Neural cell (in vitro differentiated cells): ENCODE data around the gene SPX. TPM values are rescaled to one million over a fixed set of nuclear protein-coding genes. Genes with fewer than 3 reads are reported as not detected.

Experiments
- H2AFZ ChIP-seq: fragments of 200-600, 300-800 bp; sonication (generic), shearing (Covaris generic); 2 replicates; pipeline ENCODE4 v1.6.0; 2014; ENCODE audit warnings: low read depth, mild to moderate bottlenecking, antibody characterized with exemption, low read length, moderate library complexity
- H3F3A ChIP-seq: fragments of 200-600 bp; shearing (Covaris generic); 2 replicates; pipeline ENCODE4 v1.6.1; 2016; ENCODE audit warnings: mild to moderate bottlenecking, moderate library complexity, mixed read lengths, antibody characterized with exemption, low read length; ENCODE audit not compliant: insufficient read depth, poor library complexity, severe bottlenecking
- H3K27ac ChIP-seq: fragments of 200-600, 300-800 bp; sonication (generic), shearing (Covaris generic); 2 replicates; pipeline ENCODE4 v1.5.1; 2014; ENCODE audit warnings: mild to moderate bottlenecking, low read length, moderate library complexity
- H3K27me3 ChIP-seq: fragments of 300-800, 200-600 bp; sonication (generic), shearing (Covaris generic); 2 replicates; pipeline ENCODE4 v1.6.0; 2014; ENCODE audit warnings: mild to moderate bottlenecking, low read depth, low read length, moderate library complexity; ENCODE audit not compliant: insufficient read depth
- H3K36me3 ChIP-seq: fragments of 300-800, 200-600 bp; sonication (generic), shearing (Covaris generic); 2 replicates; pipeline ENCODE4 v1.5.1; 2014; ENCODE audit warnings: mild to moderate bottlenecking, antibody characterized with exemption, low read length, moderate library complexity; ENCODE audit not compliant: insufficient read depth
- H3K4me2 ChIP-seq: fragments of 300-800, 200-600 bp; sonication (generic), shearing (Covaris generic); 2 replicates; pipeline ENCODE4 v1.6.0; 2014; ENCODE audit warnings: mild to moderate bottlenecking, low read length
- H3K4me3 ChIP-seq: fragments of 300-800, 200-600 bp; sonication (generic), shearing (Covaris generic); 2 replicates; pipeline ENCODE4 v1.5.1; 2014; ENCODE audit warnings: mild to moderate bottlenecking, low read length, moderate library complexity
- H3K79me2 ChIP-seq: fragments of 200-600 bp; shearing (Covaris generic); replicated peaks from 2 replicates; pipeline ENCODE4 v1.6.0; 2014; ENCODE audit warnings: mild to moderate bottlenecking, low read length, moderate library complexity; ENCODE audit not compliant: insufficient read depth
- H3K9ac ChIP-seq: fragments of 300-800, 200-600 bp; sonication (generic), shearing (Covaris generic); 2 replicates; pipeline ENCODE4 v1.6.1; 2016; ENCODE audit warnings: mild to moderate bottlenecking, low read length, mixed read lengths
- H3K9me2 ChIP-seq: fragments of 200-600 bp; shearing (Covaris generic); 2 replicates; pipeline ENCODE4 v1.6.1; 2016; ENCODE audit warnings: mild to moderate bottlenecking, low read length, mixed read lengths; ENCODE audit not compliant: insufficient read depth
- H3K9me3 ChIP-seq: fragments of 200-600, 300-800 bp; sonication (generic), shearing (Covaris generic); 2 replicates; pipeline ENCODE4 v1.6.1; 2016; ENCODE audit warnings: mild to moderate bottlenecking, mixed run types, low read length, moderate library complexity, mixed read lengths
- H4K20me1 ChIP-seq: fragments of 200-600 bp; shearing (Covaris generic); 2 replicates; pipeline ENCODE4 v1.6.1; 2016; ENCODE audit warnings: mild to moderate bottlenecking, mixed run types; ENCODE audit not compliant: insufficient read depth
- CTCF ChIP-seq: fragments of 450-650 bp; IDR thresholded peaks from 2 replicates; pipeline ENCODE4 v1.5.1; 2014; ENCODE audit warnings: antibody characterized with exemption, mild to moderate bottlenecking, moderate library complexity; ENCODE audit not compliant: poor library complexity, severe bottlenecking
- EZH2 ChIP-seq: fragments of 200-600, 300-800 bp; shearing (Covaris generic), sonication (generic); IDR thresholded peaks from 2 replicates; pipeline ENCODE4 v1.6.1; 2014; ENCODE audit warnings: antibody characterized with exemption, low read length, borderline replicate concordance, mild to moderate bottlenecking; ENCODE audit not compliant: insufficient read depth, poor library complexity, severe bottlenecking
- POLR2AphosphoS5 ChIP-seq: IDR thresholded peaks from 2 replicates; pipeline ENCODE4 v1.6.1; 2012
- RAD21 ChIP-seq: fragments of 450-650 bp; conservative IDR thresholded peaks from 2 replicates; pipeline ENCODE4 v1.6.1; 2014; ENCODE audit warnings: antibody characterized with exemption, mild to moderate bottlenecking, moderate library complexity
- REST ChIP-seq: IDR thresholded peaks from 2 replicates; pipeline ENCODE4 v1.6.1; 2012; ENCODE audit warnings: borderline replicate concordance
- SMC3 ChIP-seq: fragments of 450-650 bp; conservative IDR thresholded peaks from 2 replicates; pipeline ENCODE4 v1.6.1; 2014; ENCODE audit warnings: antibody characterized with exemption, mild to moderate bottlenecking, moderate library complexity; ENCODE audit not compliant: poor library complexity
- TAF1 ChIP-seq: IDR thresholded peaks from 2 replicates; pipeline ENCODE4 v1.6.1; 2012; ENCODE audit warnings: low read depth
- polyA plus RNA-seq: library from polyadenylated mRNA; depleted of rRNA; stranded (reverse); fragments of >200 nt; gene quantifications from 2 replicates; pipeline ENCODE4 v1.2.3, GENCODE V29; 2014

SPX gene
- polyA plus RNA-seq, 1 donor from 2014 or later = not detected

GRCh38 chr12:21502164-21502496 lies 24.0 kb upstream of the SPX start:
- Histone ChIP-seq H3F3A (no peaks in the 10 kb centered on the region), H3K4me2 (peak overlapping the region; percentile 88), H3K36me3 (no peaks in the 10 kb centered on the region), H3K79me2 (peaks cover 71% of the 10 kb centered on the region), H3K9me3 (no peaks in the 10 kb centered on the region), H3K4me3 (peak overlapping the region; percentile 81), H2AFZ (peak overlapping the region; percentile 78), H4K20me1 (no peaks in the 10 kb centered on the region), H3K27me3 (no peaks in the 10 kb centered on the region), H3K9me2 (no peaks in the 10 kb centered on the region), H3K27ac (peak overlapping the region; percentile 84), H3K9ac (peak overlapping the region; percentile 81)
- no peak for TF ChIP-seq SMC3
- no peak for TF ChIP-seq TAF1
- TF ChIP-seq POLR2AphosphoS5 = no peak
- no peak for TF ChIP-seq CTCF
- no peak for TF ChIP-seq EZH2
- TF ChIP-seq REST = no peak

- no peaks in the 10 kb centered on the region for H3K9me3 ChIP-seq
- no peaks in the 10 kb centered on the region for H3K27me3 ChIP-seq
- H3K4me3 ChIP-seq = peak overlapping the region; percentile 81
- no peak overlapping the region for H2AFZ ChIP-seq
- H3K9me2 ChIP-seq = no peaks in the 10 kb centered on the region
- TF ChIP-seq TAF1 (no peak), CTCF (no peak), EZH2 (no peak), SMC3 (no peak), RAD21 (no peak)
- no peaks in the 10 kb centered on the region for H3F3A ChIP-seq
- no peaks in the 10 kb centered on the region for H4K20me1 ChIP-seq
- H3K79me2 ChIP-seq = peaks cover 73% of the 10 kb centered on the region
- H3K27ac ChIP-seq = peak overlapping the region; percentile 84
- H3K36me3 ChIP-seq = no peaks in the 10 kb centered on the region
- peak overlapping the region; percentile 81 for H3K9ac ChIP-seq
- H3K4me2 ChIP-seq = peak overlapping the region; percentile 88
Measured at GRCh38 chr12:21502872-21503271, 23.2 kb upstream of the SPX start.
